ENCODE measurements around the gene CRCP.
"Not testable (repeated sequence)": the region's sequence is repeated elsewhere in the genome, so short reads cannot be mapped to it uniquely, and the experiment has no call there.

Gene CRCP

DNA sequence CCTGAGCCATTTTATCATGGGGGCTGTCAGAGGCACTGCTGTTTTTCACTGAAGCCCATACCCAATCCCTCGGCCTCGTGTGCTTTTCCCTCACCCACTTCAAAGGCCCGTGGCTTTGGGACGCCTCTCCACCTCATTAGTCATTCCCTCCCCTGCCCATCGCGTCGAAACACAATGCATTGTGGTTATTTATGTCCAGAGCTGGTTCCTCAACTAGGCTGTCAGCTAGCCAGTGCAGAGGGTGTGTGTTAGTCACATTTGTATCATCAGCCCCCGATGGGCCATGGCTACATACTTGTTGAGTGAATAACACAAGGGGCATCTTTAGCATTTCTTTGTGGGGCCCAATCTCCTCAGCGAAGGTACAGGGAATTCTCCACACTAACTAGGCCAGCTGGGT lies 3.8 kb upstream of the CRCP start:
- DNase-seq = no peak

GRCh38 chr7:66116680-66117420 lies 2.2 kb downstream of the CRCP start:
- Histone ChIP-seq H4K20me1 (ENCODE audit: insufficient read depth, low read length) (peaks cover 20% of the 10 kb centered on the region; the same call in 1 of the 2 replicates), H3K79me2 (ENCODE audit: low read length) (peaks cover 72% of the 10 kb centered on the region)
- not testable (repeated sequence) for DNase-seq; H3F3A ChIP-seq (ENCODE audit: insufficient read depth, low read length); H3K9me2 ChIP-seq (replicated peaks; ENCODE audit: insufficient read depth, low read length); H3K27me3 ChIP-seq (replicated peaks; ENCODE audit: insufficient read depth, low read length); H3K4me2 ChIP-seq (ENCODE audit: low read depth, low read length); H3K36me3 ChIP-seq (replicated peaks; ENCODE audit: insufficient read depth, low read length); H3K9me3 ChIP-seq (replicated peaks; ENCODE audit: insufficient read depth, low read length); H3K9ac ChIP-seq (ENCODE audit: low read length); H2AFZ ChIP-seq (ENCODE audit: low read length); H3K27ac ChIP-seq (ENCODE audit: low read length); H3K4me1 ChIP-seq (ENCODE audit: low read length); H3K4me3 ChIP-seq (ENCODE audit: low read length)

More for the DNA sequence above, 3.8 kb upstream of the CRCP start:
- Histone ChIP-seq H3K9me2 (replicated peaks; ENCODE audit: insufficient read depth, low read length) (no peaks in the 10 kb centered on the region), H3K79me2 (ENCODE audit: low read length) (peaks cover 14% of the 10 kb centered on the region), H3K9ac (ENCODE audit: low read length) (no peak overlapping the region), H3F3A (ENCODE audit: insufficient read depth, low read length) (peaks cover 8% of the 10 kb centered on the region), H3K4me3 (ENCODE audit: low read length) (no peak overlapping the region), H3K9me3 (replicated peaks; ENCODE audit: insufficient read depth, low read length) (no peaks in the 10 kb centered on the region), H3K27ac (ENCODE audit: low read length) (no peak overlapping the region), H2AFZ (ENCODE audit: low read length) (no peak overlapping the region), H3K4me1 (ENCODE audit: low read length) (peaks cover 2% of the 10 kb centered on the region), H3K4me2 (ENCODE audit: low read depth, low read length) (no peak overlapping the region), H3K36me3 (replicated peaks; ENCODE audit: insufficient read depth, low read length) (no peaks in the 10 kb centered on the region), H3K27me3 (replicated peaks; ENCODE audit: insufficient read depth, low read length) (no peaks in the 10 kb centered on the region), H4K20me1 (ENCODE audit: insufficient read depth, low read length) (no peaks in the 10 kb centered on the region)
- TF ChIP-seq EZH2 (optimal IDR thresholded peaks at IDR 0.05; ENCODE audit: low read depth, low read length) = no peak
- TF ChIP-seq, protein P1, sequence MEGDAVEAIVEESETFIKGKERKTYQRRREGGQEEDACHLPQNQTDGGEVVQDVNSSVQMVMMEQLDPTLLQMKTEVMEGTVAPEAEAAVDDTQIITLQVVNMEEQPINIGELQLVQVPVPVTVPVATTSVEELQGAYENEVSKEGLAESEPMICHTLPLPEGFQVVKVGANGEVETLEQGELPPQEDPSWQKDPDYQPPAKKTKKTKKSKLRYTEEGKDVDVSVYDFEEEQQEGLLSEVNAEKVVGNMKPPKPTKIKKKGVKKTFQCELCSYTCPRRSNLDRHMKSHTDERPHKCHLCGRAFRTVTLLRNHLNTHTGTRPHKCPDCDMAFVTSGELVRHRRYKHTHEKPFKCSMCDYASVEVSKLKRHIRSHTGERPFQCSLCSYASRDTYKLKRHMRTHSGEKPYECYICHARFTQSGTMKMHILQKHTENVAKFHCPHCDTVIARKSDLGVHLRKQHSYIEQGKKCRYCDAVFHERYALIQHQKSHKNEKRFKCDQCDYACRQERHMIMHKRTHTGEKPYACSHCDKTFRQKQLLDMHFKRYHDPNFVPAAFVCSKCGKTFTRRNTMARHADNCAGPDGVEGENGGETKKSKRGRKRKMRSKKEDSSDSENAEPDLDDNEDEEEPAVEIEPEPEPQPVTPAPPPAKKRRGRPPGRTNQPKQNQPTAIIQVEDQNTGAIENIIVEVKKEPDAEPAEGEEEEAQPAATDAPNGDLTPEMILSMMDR (IDR thresholded peaks at IDR 0.05; ENCODE audit: low read length) = no peak
- no peak for TF ChIP-seq EZH2phosphoT487 (IDR thresholded peaks at IDR 0.05; ENCODE audit: low read length)

GRCh38 chr7:66118603-66119002 lies 4.0 kb downstream of the CRCP start:
- H3K9me3 ChIP-seq (replicated peaks; ENCODE audit: insufficient read depth, low read length) = no peaks in the 10 kb centered on the region
- H3K36me3 ChIP-seq (replicated peaks; ENCODE audit: insufficient read depth, low read length) = no peaks in the 10 kb centered on the region
- H3K4me2 ChIP-seq (ENCODE audit: low read depth, low read length) = no peak overlapping the region
- H3K9me2 ChIP-seq (replicated peaks; ENCODE audit: insufficient read depth, low read length) = no peaks in the 10 kb centered on the region
- no peak overlapping the region for H3K4me3 ChIP-seq (ENCODE audit: low read length)
- no peaks in the 10 kb centered on the region for H3K27me3 ChIP-seq (replicated peaks; ENCODE audit: insufficient read depth, low read length)
- H3K9ac ChIP-seq (ENCODE audit: low read length) = no peak overlapping the region
- peaks cover 8% of the 10 kb centered on the region for H3F3A ChIP-seq (ENCODE audit: insufficient read depth, low read length)
- no peak overlapping the region for H2AFZ ChIP-seq (ENCODE audit: low read length)
- peaks cover 89% of the 10 kb centered on the region for H3K79me2 ChIP-seq (ENCODE audit: low read length)
- H3K27ac ChIP-seq (ENCODE audit: low read length) = no peak overlapping the region
- DNase-seq = no peak
- TF ChIP-seq EZH2 (optimal IDR thresholded peaks at IDR 0.05; ENCODE audit: low read depth, low read length) (no peak), EZH2phosphoT487 (IDR thresholded peaks at IDR 0.05; ENCODE audit: low read length) (no peak)
- TF ChIP-seq, protein P1 (IDR thresholded peaks at IDR 0.05; ENCODE audit: low read length) = no peak
- H3K4me1 ChIP-seq (ENCODE audit: low read length) = peaks cover 5% of the 10 kb centered on the region
- peaks cover 20% of the 10 kb centered on the region; the same call in 1 of the 2 replicates for H4K20me1 ChIP-seq (ENCODE audit: insufficient read depth, low read length)

DNA sequence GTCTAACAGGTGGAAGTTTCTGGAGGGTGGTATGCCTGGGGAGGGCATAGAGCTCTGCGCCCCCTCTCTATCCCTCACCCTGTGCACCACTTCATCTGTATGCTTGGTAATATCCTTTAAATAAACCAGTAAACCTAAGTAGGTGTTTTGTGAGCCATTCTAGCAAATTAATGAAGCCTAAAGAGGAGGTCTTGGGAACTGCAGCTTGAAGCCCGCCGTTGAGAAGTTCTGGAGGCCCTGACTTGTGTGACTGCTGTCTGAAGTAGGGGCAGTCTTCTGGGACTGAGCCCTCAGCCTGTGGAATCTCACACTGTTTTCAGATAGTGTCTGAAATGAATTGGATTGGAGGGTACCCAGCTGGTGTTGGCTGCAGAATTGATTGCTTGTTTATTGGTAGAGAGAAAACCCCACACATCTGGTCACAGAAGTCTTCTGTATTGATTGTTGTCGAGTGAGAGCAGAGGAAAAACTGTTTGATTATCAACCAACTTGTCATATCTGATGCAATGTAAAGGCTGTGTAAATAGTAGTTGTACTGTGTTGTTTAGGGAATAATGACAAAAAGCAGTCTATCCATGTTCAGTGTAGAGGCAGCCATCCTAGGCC lies 4.7 kb downstream of the CRCP start:
- H3K4me3 ChIP-seq (ENCODE audit: low read length) = no peak overlapping the region
- no peak overlapping the region for H3K9ac ChIP-seq (ENCODE audit: low read length)
- H3K27ac ChIP-seq (ENCODE audit: low read length) = no peak overlapping the region
- peaks cover 8% of the 10 kb centered on the region for H3F3A ChIP-seq (ENCODE audit: insufficient read depth, low read length)
- peaks cover 92% of the 10 kb centered on the region for H3K79me2 ChIP-seq (ENCODE audit: low read length)
- no peaks in the 10 kb centered on the region for H3K9me2 ChIP-seq (replicated peaks; ENCODE audit: insufficient read depth, low read length)
- TF ChIP-seq, protein P1 (IDR thresholded peaks at IDR 0.05; ENCODE audit: low read length) = no peak
- TF ChIP-seq EZH2phosphoT487 (IDR thresholded peaks at IDR 0.05; ENCODE audit: low read length) (no peak), EZH2 (optimal IDR thresholded peaks at IDR 0.05; ENCODE audit: low read depth, low read length) (no peak)
- peaks cover 5% of the 10 kb centered on the region for H3K4me1 ChIP-seq (ENCODE audit: low read length)
- no peak for DNase-seq
- no peak overlapping the region for H2AFZ ChIP-seq (ENCODE audit: low read length)
- H3K27me3 ChIP-seq (replicated peaks; ENCODE audit: insufficient read depth, low read length) = no peaks in the 10 kb centered on the region
- no peak overlapping the region for H3K4me2 ChIP-seq (ENCODE audit: low read depth, low read length)
- no peaks in the 10 kb centered on the region for H3K36me3 ChIP-seq (replicated peaks; ENCODE audit: insufficient read depth, low read length)
- peaks cover 20% of the 10 kb centered on the region; the same call in 1 of the 2 replicates for H4K20me1 ChIP-seq (ENCODE audit: insufficient read depth, low read length)
- no peaks in the 10 kb centered on the region for H3K9me3 ChIP-seq (replicated peaks; ENCODE audit: insufficient read depth, low read length)

Data from MM.1S (cell line).